Endothelial cell (in vitro differentiated cells): ENCODE data around the gene CSNK1A1. TPM values are rescaled to one million over a fixed set of nuclear protein-coding genes. Genes with fewer than 3 reads are reported as not detected.

Source experiments
- DNase-seq: peaks from one replicate; pipeline ENCODE4 v3.0.0; 2021; ENCODE audit warnings: low spot score
- H3K27ac Mint-ChIP-seq: one replicate; pipeline ENCODE4 v1.8.0; 2021; ENCODE audit warnings: mixed read lengths, inconsistent platforms; ENCODE audit not compliant: unreplicated experiment
- H3K27me3 Mint-ChIP-seq: one replicate; pipeline ENCODE4 v1.8.0; 2021; ENCODE audit warnings: mild to moderate bottlenecking, moderate library complexity, mixed read lengths, inconsistent platforms; ENCODE audit not compliant: unreplicated experiment
- H3K36me3 Mint-ChIP-seq: one replicate; pipeline ENCODE4 v1.8.0; 2021; ENCODE audit warnings: mild to moderate bottlenecking, low read depth, mixed read lengths, inconsistent platforms; ENCODE audit not compliant: unreplicated experiment
- H3K4me1 Mint-ChIP-seq: one replicate; pipeline ENCODE4 v1.8.0; 2021; ENCODE audit warnings: mild to moderate bottlenecking, mixed read lengths, inconsistent platforms; ENCODE audit not compliant: unreplicated experiment
- H3K4me3 Mint-ChIP-seq: one replicate; pipeline ENCODE4 v1.8.0; 2021; ENCODE audit warnings: mild to moderate bottlenecking, mixed read lengths, inconsistent platforms; ENCODE audit not compliant: unreplicated experiment
- H3K9me3 Mint-ChIP-seq: one replicate; pipeline ENCODE4 v1.8.0; 2021; ENCODE audit warnings: mixed read lengths, inconsistent platforms; ENCODE audit not compliant: unreplicated experiment
- total RNA-seq: library from RNA; stranded (reverse); fragmentation: NEBNext Ultra II Directional; extraction: Animal tissue kit (Norgen Biotek cat#: 25700); gene quantifications from one replicate; pipeline ENCODE4 v1.2.1, GENCODE V29; 2021; ENCODE audit not compliant: unreplicated experiment
- TF ChIP-seq, protein P1 (sequence below): fragments of 200-600 bp; sonication (generic); IDR thresholded peaks from one replicate; pipeline ENCODE4 v1.5.0; 2021; ENCODE audit warnings: antibody characterized with exemption; ENCODE audit not compliant: unreplicated experiment

CSNK1A1 gene
- total RNA-seq, 1 donor from 2014 or later = 242 TPM

DNA sequence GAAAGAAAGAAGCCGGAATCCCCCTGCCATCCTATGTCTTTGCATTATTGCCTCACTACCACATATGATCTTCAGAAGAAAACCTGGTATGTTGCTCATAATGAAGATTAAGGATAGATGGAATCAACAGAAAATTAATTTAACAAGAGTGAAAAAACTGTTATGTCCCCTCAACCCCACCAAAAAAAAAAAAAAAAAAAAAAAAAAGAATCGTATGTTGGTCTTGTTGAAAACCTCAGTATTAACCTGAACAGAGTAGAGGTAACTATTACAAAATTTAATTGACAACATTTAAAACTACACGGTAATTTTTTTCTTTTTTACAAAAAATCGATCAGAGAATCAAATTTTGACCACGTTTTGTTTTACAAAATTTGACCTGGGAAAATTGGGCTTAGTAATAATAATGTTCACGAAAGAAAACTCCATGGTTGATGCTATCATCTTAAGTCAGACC lies 827 bp upstream of the CSNK1A1 start:
- peaks cover 23% of the 10 kb centered on the region for H3K4me1 Mint-ChIP-seq
- DNase-seq = no peak
- H3K36me3 Mint-ChIP-seq = peaks cover 21% of the 10 kb centered on the region
- peak overlapping the region; percentile 100 for H3K27ac Mint-ChIP-seq
- peak overlapping the region; percentile 99 for H3K4me3 Mint-ChIP-seq
- peaks cover 11% of the 10 kb centered on the region for H3K27me3 Mint-ChIP-seq
- TF ChIP-seq, protein P1, sequence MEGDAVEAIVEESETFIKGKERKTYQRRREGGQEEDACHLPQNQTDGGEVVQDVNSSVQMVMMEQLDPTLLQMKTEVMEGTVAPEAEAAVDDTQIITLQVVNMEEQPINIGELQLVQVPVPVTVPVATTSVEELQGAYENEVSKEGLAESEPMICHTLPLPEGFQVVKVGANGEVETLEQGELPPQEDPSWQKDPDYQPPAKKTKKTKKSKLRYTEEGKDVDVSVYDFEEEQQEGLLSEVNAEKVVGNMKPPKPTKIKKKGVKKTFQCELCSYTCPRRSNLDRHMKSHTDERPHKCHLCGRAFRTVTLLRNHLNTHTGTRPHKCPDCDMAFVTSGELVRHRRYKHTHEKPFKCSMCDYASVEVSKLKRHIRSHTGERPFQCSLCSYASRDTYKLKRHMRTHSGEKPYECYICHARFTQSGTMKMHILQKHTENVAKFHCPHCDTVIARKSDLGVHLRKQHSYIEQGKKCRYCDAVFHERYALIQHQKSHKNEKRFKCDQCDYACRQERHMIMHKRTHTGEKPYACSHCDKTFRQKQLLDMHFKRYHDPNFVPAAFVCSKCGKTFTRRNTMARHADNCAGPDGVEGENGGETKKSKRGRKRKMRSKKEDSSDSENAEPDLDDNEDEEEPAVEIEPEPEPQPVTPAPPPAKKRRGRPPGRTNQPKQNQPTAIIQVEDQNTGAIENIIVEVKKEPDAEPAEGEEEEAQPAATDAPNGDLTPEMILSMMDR = no peak
- H3K9me3 Mint-ChIP-seq = no peaks in the 10 kb centered on the region

DNA sequence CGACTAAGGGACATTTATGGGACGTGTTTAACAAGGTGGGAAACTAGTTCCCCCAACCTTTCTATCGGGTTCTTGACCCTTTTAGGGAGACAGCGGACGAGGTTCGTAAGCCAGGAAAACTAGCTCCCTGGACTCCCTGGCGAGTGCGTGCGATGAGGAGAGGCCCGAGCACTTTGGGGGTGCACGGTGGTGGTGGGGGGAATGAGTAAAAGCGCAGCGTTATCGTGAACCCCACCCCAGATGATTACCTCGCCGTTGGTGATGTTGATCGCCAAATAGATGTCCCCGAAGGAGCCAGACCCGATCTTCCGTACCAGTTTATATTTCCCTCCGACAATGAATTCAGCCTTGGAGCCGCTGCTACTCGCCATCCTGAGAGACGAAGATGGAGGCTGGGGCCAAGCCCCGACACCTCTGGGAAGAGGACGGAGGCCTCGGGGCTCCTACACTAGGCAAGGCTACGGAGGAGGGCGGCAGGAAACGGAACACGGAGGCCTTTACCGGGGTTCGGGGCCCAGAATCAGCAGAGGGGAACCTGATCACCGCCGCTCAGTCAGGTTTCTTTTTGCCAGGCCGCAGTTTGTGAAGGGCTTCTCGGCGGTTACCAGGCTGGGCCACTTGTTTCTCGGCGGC lies 529 bp downstream of the CSNK1A1 start:
- H3K9me3 Mint-ChIP-seq = no peaks in the 10 kb centered on the region
- TF ChIP-seq, protein P1 = no peak
- peaks cover 11% of the 10 kb centered on the region for H3K27me3 Mint-ChIP-seq
- H3K27ac Mint-ChIP-seq = peak overlapping the region; percentile 100
- H3K36me3 Mint-ChIP-seq = peaks cover 28% of the 10 kb centered on the region
- peak overlapping the region; percentile 99 for H3K4me3 Mint-ChIP-seq
- peaks cover 29% of the 10 kb centered on the region for H3K4me1 Mint-ChIP-seq
- peak; percentile 15 for DNase-seq

DNA sequence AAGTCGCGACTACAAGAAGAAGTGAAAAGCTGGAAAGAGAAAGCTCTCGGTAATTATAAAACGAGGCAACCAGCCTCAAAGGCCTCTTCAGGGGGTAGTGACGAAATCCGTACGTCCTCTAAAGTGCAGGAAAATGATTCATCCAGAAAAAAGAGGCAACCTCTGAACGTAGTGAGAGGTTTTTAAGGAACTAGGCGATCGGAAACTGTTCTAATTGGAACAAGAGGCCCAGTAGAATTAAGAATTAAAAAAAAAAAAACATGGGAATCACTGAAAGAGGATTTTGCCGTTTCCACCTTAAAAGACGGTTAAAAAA lies 1.0 kb downstream of the CSNK1A1 start:
- TF ChIP-seq, protein P1 = no peak
- no peak for DNase-seq
- Mint-ChIP-seq H3K27ac (peak overlapping the region; percentile 100), H3K9me3 (no peaks in the 10 kb centered on the region), H3K4me1 (peaks cover 29% of the 10 kb centered on the region), H3K27me3 (peaks cover 11% of the 10 kb centered on the region), H3K36me3 (peaks cover 31% of the 10 kb centered on the region), H3K4me3 (peak overlapping the region; percentile 99)

DNA sequence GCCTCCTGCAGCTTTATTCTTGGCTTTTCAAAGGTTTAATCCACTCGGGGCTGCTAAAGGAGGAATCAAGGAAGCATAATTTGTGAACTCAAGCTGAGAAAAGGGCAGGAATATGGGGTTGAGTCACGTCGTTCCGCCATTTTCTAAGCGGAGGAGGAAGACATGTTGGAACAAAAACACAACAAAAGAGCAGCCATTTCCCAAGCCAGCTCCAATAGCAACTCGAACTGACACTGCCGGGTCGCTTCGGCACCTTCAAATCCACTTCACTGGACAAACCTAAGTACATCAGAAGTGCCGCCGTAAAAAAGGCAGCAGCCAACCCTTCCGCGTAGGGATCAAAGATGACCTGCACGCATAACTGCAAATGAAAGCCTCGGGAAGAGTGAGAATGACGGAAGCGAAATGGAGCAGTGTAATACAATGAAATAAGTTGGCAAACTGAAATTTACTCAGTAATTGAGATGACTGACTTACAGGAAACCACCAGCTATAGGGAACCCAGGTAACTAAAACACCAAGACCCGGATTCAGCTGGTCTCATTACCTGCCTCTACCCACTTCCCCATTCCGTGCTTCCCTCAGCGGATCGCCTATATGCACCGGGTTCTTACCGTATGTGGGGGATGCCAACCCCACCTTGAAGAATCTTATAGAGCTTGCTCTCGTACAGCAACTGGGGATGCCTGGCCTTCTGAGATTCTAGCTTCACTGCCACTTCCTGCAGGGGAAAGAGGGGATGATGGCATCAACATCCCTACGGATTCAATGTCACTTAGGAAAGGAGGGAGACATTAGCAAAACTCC lies 1.6 kb downstream of the CSNK1A1 start:
- peaks cover 31% of the 10 kb centered on the region for H3K36me3 Mint-ChIP-seq
- peak overlapping the region; percentile 100 for H3K27ac Mint-ChIP-seq
- DNase-seq = peak; percentile 18

More for the DNA sequence above, 1.6 kb downstream of the CSNK1A1 start:
- Mint-ChIP-seq H3K4me1 (peaks cover 29% of the 10 kb centered on the region), H3K4me3 (peak overlapping the region; percentile 99), H3K27me3 (peaks cover 12% of the 10 kb centered on the region), H3K9me3 (no peaks in the 10 kb centered on the region)
- TF ChIP-seq, protein P1 = no peak
